Dermis lymphatic vessel endothelial cell (primary cell): ENCODE measurements around the gene ZNF728. TPM values are rescaled to one million over a fixed set of nuclear protein-coding genes. Genes with fewer than 3 reads are reported as not detected.

ENCODE experiments used
- total RNA-seq: library from RNA; depleted of rRNA; stranded (reverse); fragments of >200 nt; gene quantifications from 2 replicates; pipeline ENCODE4 v1.2.1, GENCODE V29; 2014

Gene ZNF728
- total RNA-seq: under 0.01 TPM in 1 of 2 replicates, not detected in the other

GRCh38 chr19:23002690-23003422 is at the start of gene ZNF728:
ZNF728 (minus strand) TSS chr19:23003176; CDS start chr19:23003030, 146 bp downstream.

Other genes starting within 250 kb of the ZNF728 start
- gene ZNF99, start 219.0 kb downstream of the ZNF728 start, total RNA-seq: not detected in 2 replicates
- gene ZNF723, start 170.9 kb downstream of the ZNF728 start, total RNA-seq: not detected in 2 replicates
- gene ZNF730, start 113.8 kb upstream of the ZNF728 start, total RNA-seq: 0.54 and 1.3 TPM in 2 replicates
- gene ZNF724, start 247.2 kb upstream of the ZNF728 start, total RNA-seq: 3.7 and 4.6 TPM in 2 replicates